Breast epithelium (tissue), 4 donors: ENCODE measurements around the gene CALR. TPM values are rescaled to one million over a fixed set of nuclear protein-coding genes. Genes with fewer than 3 reads are reported as not detected.
A peak's percentile ranks its signal among the peaks of the same experiment; 100 is the strongest.

Experiments used
- DNase-seq, 2 donors: peaks; one replicate each; pipeline ENCODE4 v3.0.0-alpha.2; 2019; ENCODE audit warnings: low spot score in 2 of 2
- H3K27ac ChIP-seq, 2 donors: fragments of 200-600 bp; sonication (generic) in 1 of 2; one replicate each; pipeline ENCODE4 v1.5.1; 2016 to 2019; ENCODE audit warnings: mild to moderate bottlenecking in 1 of 2
- H3K27me3 ChIP-seq, 2 donors: fragments of 200-600 bp; sonication (generic) in 1 of 2; one replicate each; pipeline versions ENCODE4 v1.5.1 to v1.6.0; 2017 to 2019; ENCODE audit warnings: control low read depth in 1 of 2, mild to moderate bottlenecking in 1 of 2
- H3K36me3 ChIP-seq: fragments of 200-600 bp; one replicate; pipeline ENCODE4 v1.5.1; 2019
- H3K4me1 ChIP-seq, 2 donors: fragments of 200-600 bp; sonication (generic); one replicate each; pipeline ENCODE4 v1.5.1; 2016 to 2019; ENCODE audit warnings: control low read depth in 1 of 2
- H3K4me3 ChIP-seq, 3 donors: fragments of 200-600 bp; sonication (generic); 1 replicate in 2 of 3; 2 replicates in 1 of 3; pipeline ENCODE4 v1.5.1; 2016 to 2019; ENCODE audit warnings: mild to moderate bottlenecking in 3 of 3, moderate library complexity in 2 of 3
- H3K9me3 ChIP-seq, 2 donors: fragments of 200-600 bp; sonication (generic) in 1 of 2; one replicate each; pipeline ENCODE4 v1.5.1; 2016 to 2019; ENCODE audit warnings: control low read depth in 1 of 2
- POLR2A ChIP-seq: fragments of 450-650 bp; IDR thresholded peaks from one replicate; pipeline ENCODE4 v1.6.1; 2016; ENCODE audit warnings: antibody characterized with exemption, mild to moderate bottlenecking, moderate library complexity
- POLR2AphosphoS5 ChIP-seq, 3 donors: sonication (generic); formaldehyde crosslinking; IDR thresholded peaks; one replicate each; pipeline ENCODE4 v1.6.1; 2017; ENCODE audit warnings: antibody characterized with exemption in 3 of 3
- intact Hi-C: fragments of 100-400 bp; cut with DNase I; formaldehyde crosslinking; loops from one replicate; pipeline ENCODE4 v1.15.1; 2023; ENCODE audit warnings: low total_unique reads
- total RNA-seq, 3 donors: library from RNA; depleted of rRNA; stranded (reverse); fragments of >200 nt; gene quantifications; one replicate each; pipeline ENCODE4 v1.1.0, GENCODE V29; 2016
- TF ChIP-seq, protein P1 (sequence below), 3 donors: fragments of 450-650 bp; IDR thresholded peaks; one replicate each; pipeline ENCODE4 v1.5.1; 2016 to 2017; ENCODE audit warnings: antibody characterized with exemption in 3 of 3, mild to moderate bottlenecking in 3 of 3, moderate library complexity in 3 of 3

CALR gene
- total RNA-seq, 3 donors from 2014 or later = 301 to 410 (median 305) TPM

- no peak for DNase-seq
- Histone ChIP-seq H3K27ac (peak overlapping the region; percentile 96 to 97), H3K9me3 (no peaks in the 10 kb centered on the region), H3K27me3 (no peaks in the 10 kb centered on the region), H3K4me1 (peaks cover 9 to 17% of the 10 kb centered on the region in 2 donors), H3K4me3 (peak overlapping the region; percentile 92 to 100 (median 99)), H3K36me3 (peaks cover 4% of the 10 kb centered on the region)
- intact Hi-C loops = no loop called here
- TF ChIP-seq POLR2AphosphoS5 (IDR thresholded peaks at IDR 0.05) (no peak), POLR2A (no peak)
- TF ChIP-seq, protein P1, sequence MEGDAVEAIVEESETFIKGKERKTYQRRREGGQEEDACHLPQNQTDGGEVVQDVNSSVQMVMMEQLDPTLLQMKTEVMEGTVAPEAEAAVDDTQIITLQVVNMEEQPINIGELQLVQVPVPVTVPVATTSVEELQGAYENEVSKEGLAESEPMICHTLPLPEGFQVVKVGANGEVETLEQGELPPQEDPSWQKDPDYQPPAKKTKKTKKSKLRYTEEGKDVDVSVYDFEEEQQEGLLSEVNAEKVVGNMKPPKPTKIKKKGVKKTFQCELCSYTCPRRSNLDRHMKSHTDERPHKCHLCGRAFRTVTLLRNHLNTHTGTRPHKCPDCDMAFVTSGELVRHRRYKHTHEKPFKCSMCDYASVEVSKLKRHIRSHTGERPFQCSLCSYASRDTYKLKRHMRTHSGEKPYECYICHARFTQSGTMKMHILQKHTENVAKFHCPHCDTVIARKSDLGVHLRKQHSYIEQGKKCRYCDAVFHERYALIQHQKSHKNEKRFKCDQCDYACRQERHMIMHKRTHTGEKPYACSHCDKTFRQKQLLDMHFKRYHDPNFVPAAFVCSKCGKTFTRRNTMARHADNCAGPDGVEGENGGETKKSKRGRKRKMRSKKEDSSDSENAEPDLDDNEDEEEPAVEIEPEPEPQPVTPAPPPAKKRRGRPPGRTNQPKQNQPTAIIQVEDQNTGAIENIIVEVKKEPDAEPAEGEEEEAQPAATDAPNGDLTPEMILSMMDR (IDR thresholded peaks at IDR 0.05) = no peak
Observed at GRCh38 chr19:12939975-12940423, 1.6 kb downstream of the CALR start.

DNA sequence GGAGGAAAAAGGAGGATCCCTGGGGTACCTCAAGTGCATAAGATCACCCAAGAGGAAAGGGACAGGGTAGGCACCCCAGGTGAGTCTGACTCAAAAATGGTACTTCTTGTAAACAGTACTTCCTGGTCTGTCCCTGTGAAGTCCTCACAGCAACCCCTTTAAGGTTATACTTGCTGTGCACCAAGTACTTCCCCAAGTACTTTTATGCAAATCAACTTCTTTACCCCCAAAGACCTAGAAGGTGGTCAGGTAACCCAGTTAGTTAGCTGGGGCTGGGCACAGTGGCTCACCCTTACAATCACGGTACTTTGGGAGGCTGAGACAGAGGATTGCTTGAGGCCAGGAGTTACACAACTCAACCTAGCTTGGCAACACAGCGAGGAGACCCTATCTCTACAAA lies 2.5 kb downstream of the CALR start:
- peak overlapping the region in 2 of 3 donors; percentile 99 to 100 for H3K4me3 ChIP-seq
- peak overlapping the region; percentile 96 to 97 for H3K27ac ChIP-seq
- TF ChIP-seq POLR2A (no peak), POLR2AphosphoS5 (IDR thresholded peaks at IDR 0.05) (no peak)
- TF ChIP-seq, protein P1 (IDR thresholded peaks at IDR 0.05) = no peak
- H3K36me3 ChIP-seq = peaks cover 4% of the 10 kb centered on the region
- intact Hi-C loops = no loop called here
- no peaks in the 10 kb centered on the region for H3K9me3 ChIP-seq
- H3K27me3 ChIP-seq = no peaks in the 10 kb centered on the region
- DNase-seq = no peak
- H3K4me1 ChIP-seq = peaks cover 9 to 17% of the 10 kb centered on the region in 2 donors

GRCh38 chr19:12943437-12944044 lies 5.1 kb downstream of the CALR start:
- TF ChIP-seq POLR2A = no peak
- TF ChIP-seq, protein P1 (IDR thresholded peaks at IDR 0.05) = no peak
- TF ChIP-seq POLR2AphosphoS5 (IDR thresholded peaks at IDR 0.05) = no peak
- Histone ChIP-seq H3K9me3 (no peaks in the 10 kb centered on the region), H3K4me3 (no peak overlapping the region), H3K4me1 (peaks cover 9 to 20% of the 10 kb centered on the region in 2 donors), H3K36me3 (peaks cover 7% of the 10 kb centered on the region), H3K27ac (peak overlapping the region; percentile 26 to 40), H3K27me3 (no peaks in the 10 kb centered on the region)
- DNase-seq = no peak
- intact Hi-C loops = no loop called here

- no peak overlapping the region for H3K4me3 ChIP-seq
- no peak for DNase-seq
- H3K9me3 ChIP-seq = no peaks in the 10 kb centered on the region
- H3K4me1 ChIP-seq = peaks cover 9 to 20% of the 10 kb centered on the region in 2 donors
- H3K27me3 ChIP-seq = no peaks in the 10 kb centered on the region
- H3K36me3 ChIP-seq = peaks cover 14% of the 10 kb centered on the region
- intact Hi-C loops = no loop called here
- TF ChIP-seq, protein P1 (IDR thresholded peaks at IDR 0.05) = no peak
- TF ChIP-seq POLR2A (no peak), POLR2AphosphoS5 (IDR thresholded peaks at IDR 0.05) (no peak)
- peak overlapping the region in 1 of 2 donors; percentile 98 for H3K27ac ChIP-seq
Observed at GRCh38 chr19:12944104-12944674, 5.8 kb downstream of the CALR start.

DNA sequence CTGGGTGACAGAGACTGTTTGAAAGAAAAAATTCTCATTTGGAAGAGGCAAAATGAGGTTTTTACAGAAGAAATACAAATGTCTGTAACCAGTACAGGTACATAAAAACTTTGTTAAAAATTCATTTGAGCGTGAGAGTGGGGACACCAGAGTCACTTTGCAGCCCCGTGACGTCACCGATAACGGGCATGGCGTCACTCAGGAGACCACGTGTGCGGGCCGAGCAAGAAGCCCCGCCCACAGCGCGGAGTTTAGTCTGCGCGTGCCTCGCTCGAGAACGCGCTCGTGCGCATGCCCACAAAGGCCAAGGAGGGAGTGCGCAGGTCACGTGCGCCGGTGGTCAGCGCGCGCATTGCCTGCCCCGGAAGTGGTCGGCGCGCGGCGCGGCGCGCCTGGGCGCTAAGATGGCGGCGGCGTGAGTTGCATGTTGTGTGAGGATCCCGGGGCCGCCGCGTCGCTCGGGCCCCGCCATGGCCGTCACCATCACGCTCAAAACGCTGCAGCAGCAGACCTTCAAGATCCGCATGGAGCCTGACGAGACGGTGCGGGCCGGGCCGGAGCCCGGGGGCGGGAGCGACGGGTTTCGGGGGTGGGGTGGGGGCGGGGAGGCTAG lies 7.2 kb downstream of the CALR start, which contains the start of gene RAD23A:
Gene RAD23A, plus strand, starts transcription at position 384 of the 613 bp plus-strand sequence. Its CDS starts 87 bp downstream, at position 471.
- Histone ChIP-seq H3K4me1 (peaks cover 0 to 13% of the 10 kb centered on the region in 2 donors), H3K27ac (peak within 1 kb of the TSS; percentile 98 to 99), H3K4me3 (peak within 1 kb of the TSS; percentile 91 to 97 (median 95)), H3K36me3 (peaks cover 21% of the 10 kb centered on the region), H3K9me3 (no peaks in the 10 kb centered on the region), H3K27me3 (no peaks in the 10 kb centered on the region)
- TF ChIP-seq POLR2AphosphoS5 (IDR thresholded peaks at IDR 0.05) = peak; percentile 98 to 99 (median 99)
- peak; percentile 92 for TF ChIP-seq POLR2A
- TF ChIP-seq, protein P1 (IDR thresholded peaks at IDR 0.05) = no peak
- intact Hi-C loops = no loop called here
- DNase-seq = peak; percentile 97
